ENCODE results near the gene FMN1.

The FMN1 gene

GRCh38 chr15:33051528-33051927 lies 143.0 kb downstream of the FMN1 start:
- Histone ChIP-seq H3K27me3 (ENCODE audit: low read depth) (no peaks in the 10 kb centered on the region), H3K36me3 (replicated peaks) (no peaks in the 10 kb centered on the region), H3K9me3 (peaks cover 13% of the 10 kb centered on the region), H3K4me1 (no peaks in the 10 kb centered on the region), H3K4me3 (no peak overlapping the region)
- in situ Hi-C loops (cut with MboI; ENCODE audit: low sequenced_read_pairs), result no loop called here
- DNase-seq (ENCODE audit: low spot score in 2 of 2), result no peak

- no peak for DNase-seq (ENCODE audit: low spot score in 2 of 2)
- in situ Hi-C loops (cut with MboI; ENCODE audit: low sequenced_read_pairs), result no loop called here
These were observed 146.3 kb downstream of the FMN1 start for GRCh38 chr15:33048255-33048654.

GRCh38 chr15:33047077-33047476 lies 147.4 kb downstream of the FMN1 start:
- Histone ChIP-seq H3K4me1 (no peaks in the 10 kb centered on the region), H3K36me3 (replicated peaks) (no peaks in the 10 kb centered on the region), H3K4me3 (no peak overlapping the region), H3K27me3 (ENCODE audit: low read depth) (no peaks in the 10 kb centered on the region), H3K9me3 (peaks cover 13% of the 10 kb centered on the region)
- in situ Hi-C loops (cut with MboI; ENCODE audit: low sequenced_read_pairs), result no loop called here
- DNase-seq (ENCODE audit: low spot score in 2 of 2), result no peak

More at GRCh38 chr15:33048255-33048654, 146.3 kb downstream of the FMN1 start:
- H3K27me3 ChIP-seq (ENCODE audit: low read depth), result no peaks in the 10 kb centered on the region
- H3K4me1 ChIP-seq, result no peaks in the 10 kb centered on the region
- no peak overlapping the region for H3K4me3 ChIP-seq
- peaks cover 13% of the 10 kb centered on the region for H3K9me3 ChIP-seq
- H3K36me3 ChIP-seq (replicated peaks), result no peaks in the 10 kb centered on the region

- Histone ChIP-seq H3K36me3 (replicated peaks) (no peaks in the 10 kb centered on the region), H3K4me3 (no peak overlapping the region), H3K27me3 (ENCODE audit: low read depth) (no peaks in the 10 kb centered on the region), H3K4me1 (no peaks in the 10 kb centered on the region), H3K9me3 (peaks cover 13% of the 10 kb centered on the region)
- in situ Hi-C loops (cut with MboI; ENCODE audit: low sequenced_read_pairs), result no loop called here
- DNase-seq (ENCODE audit: low spot score in 2 of 2), result no peak
These were observed 148.2 kb downstream of the FMN1 start for GRCh38 chr15:33046329-33046728.

- no peak for DNase-seq (ENCODE audit: low spot score in 2 of 2)
- in situ Hi-C loops (cut with MboI; ENCODE audit: low sequenced_read_pairs), result no loop called here
- no peaks in the 10 kb centered on the region for H3K36me3 ChIP-seq (replicated peaks)
These were observed 149.3 kb downstream of the FMN1 start for GRCh38 chr15:33045066-33045810.

GRCh38 chr15:33044598-33044997 lies 149.9 kb downstream of the FMN1 start:
- peaks cover 13% of the 10 kb centered on the region for H3K9me3 ChIP-seq
- H3K4me3 ChIP-seq, result no peak overlapping the region
- no peaks in the 10 kb centered on the region for H3K4me1 ChIP-seq
- H3K27me3 ChIP-seq (ENCODE audit: low read depth), result no peaks in the 10 kb centered on the region
- H3K36me3 ChIP-seq (replicated peaks), result no peaks in the 10 kb centered on the region
- in situ Hi-C loops (cut with MboI; ENCODE audit: low sequenced_read_pairs), result no loop called here
- no peak for DNase-seq (ENCODE audit: low spot score in 2 of 2)

More at GRCh38 chr15:33045066-33045810, 149.3 kb downstream of the FMN1 start:
- H3K4me3 ChIP-seq, result no peak overlapping the region
- H3K27me3 ChIP-seq (ENCODE audit: low read depth), result no peaks in the 10 kb centered on the region
- peaks cover 13% of the 10 kb centered on the region for H3K9me3 ChIP-seq
- H3K4me1 ChIP-seq, result no peaks in the 10 kb centered on the region

GRCh38 chr15:33043636-33044035 lies 150.9 kb downstream of the FMN1 start:
- H3K4me1 ChIP-seq, result no peaks in the 10 kb centered on the region
- H3K36me3 ChIP-seq (replicated peaks), result no peaks in the 10 kb centered on the region
- H3K4me3 ChIP-seq, result no peak overlapping the region
- in situ Hi-C loops (cut with MboI; ENCODE audit: low sequenced_read_pairs), result no loop called here
- H3K9me3 ChIP-seq, result peaks cover 7% of the 10 kb centered on the region; the same call in 1 of the 2 replicates
- no peak for DNase-seq (ENCODE audit: low spot score in 2 of 2)
- H3K27me3 ChIP-seq (ENCODE audit: low read depth), result no peaks in the 10 kb centered on the region

- Histone ChIP-seq H3K9me3 (no peaks in the 10 kb centered on the region), H3K36me3 (replicated peaks) (no peaks in the 10 kb centered on the region), H3K4me3 (no peak overlapping the region), H3K27me3 (ENCODE audit: low read depth) (no peaks in the 10 kb centered on the region), H3K4me1 (no peaks in the 10 kb centered on the region)
- in situ Hi-C loops (cut with MboI; ENCODE audit: low sequenced_read_pairs), result no loop called here
- DNase-seq (ENCODE audit: low spot score in 2 of 2), result no peak
These were observed 154.0 kb downstream of the FMN1 start for GRCh38 chr15:33040496-33040895.

- H3K36me3 ChIP-seq (replicated peaks), result no peaks in the 10 kb centered on the region
- no peak overlapping the region for H3K4me3 ChIP-seq
- in situ Hi-C loops (cut with MboI; ENCODE audit: low sequenced_read_pairs), result no loop called here
- no peaks in the 10 kb centered on the region for H3K4me1 ChIP-seq
- DNase-seq (ENCODE audit: low spot score in 2 of 2), result no peak
- H3K27me3 ChIP-seq (ENCODE audit: low read depth), result peaks cover 3% of the 10 kb centered on the region; the same call in 1 of the 2 replicates
- no peaks in the 10 kb centered on the region for H3K9me3 ChIP-seq
These were observed 159.9 kb downstream of the FMN1 start for GRCh38 chr15:33034588-33034987.

- H3K4me3 ChIP-seq, result no peak overlapping the region
- in situ Hi-C loops (cut with MboI; ENCODE audit: low sequenced_read_pairs), result no loop called here
- no peaks in the 10 kb centered on the region for H3K9me3 ChIP-seq
- H3K4me1 ChIP-seq, result no peaks in the 10 kb centered on the region
- no peak for DNase-seq (ENCODE audit: low spot score in 2 of 2)
- H3K36me3 ChIP-seq (replicated peaks), result no peaks in the 10 kb centered on the region
- H3K27me3 ChIP-seq (ENCODE audit: low read depth), result peaks cover 3% of the 10 kb centered on the region; the same call in 1 of the 2 replicates
These were observed 162.5 kb downstream of the FMN1 start for GRCh38 chr15:33032053-33032452.

GRCh38 chr15:33031324-33031821 lies 163.1 kb downstream of the FMN1 start:
- DNase-seq (ENCODE audit: low spot score in 2 of 2), result no peak
- in situ Hi-C loops (cut with MboI; ENCODE audit: low sequenced_read_pairs), result no loop called here
- peaks cover 3% of the 10 kb centered on the region; the same call in 1 of the 2 replicates for H3K27me3 ChIP-seq (ENCODE audit: low read depth)
- no peaks in the 10 kb centered on the region for H3K4me1 ChIP-seq
- H3K36me3 ChIP-seq (replicated peaks), result no peaks in the 10 kb centered on the region
- H3K9me3 ChIP-seq, result no peaks in the 10 kb centered on the region
- H3K4me3 ChIP-seq, result no peak overlapping the region

GRCh38 chr15:33030315-33030714 lies 164.2 kb downstream of the FMN1 start:
- H3K4me3 ChIP-seq, result no peak overlapping the region
- DNase-seq (ENCODE audit: low spot score in 2 of 2), result no peak
- no peaks in the 10 kb centered on the region for H3K36me3 ChIP-seq (replicated peaks)
- H3K27me3 ChIP-seq (ENCODE audit: low read depth), result peaks cover 3% of the 10 kb centered on the region; the same call in 1 of the 2 replicates
- in situ Hi-C loops (cut with MboI; ENCODE audit: low sequenced_read_pairs), result no loop called here
- H3K9me3 ChIP-seq, result no peaks in the 10 kb centered on the region
- no peaks in the 10 kb centered on the region for H3K4me1 ChIP-seq

GRCh38 chr15:33029109-33029652 lies 165.3 kb downstream of the FMN1 start:
- Histone ChIP-seq H3K9me3 (no peaks in the 10 kb centered on the region), H3K4me3 (no peak overlapping the region), H3K36me3 (replicated peaks) (no peaks in the 10 kb centered on the region), H3K27me3 (ENCODE audit: low read depth) (peaks cover 3% of the 10 kb centered on the region; the same call in 1 of the 2 replicates), H3K4me1 (no peaks in the 10 kb centered on the region)
- in situ Hi-C loops (cut with MboI; ENCODE audit: low sequenced_read_pairs), result no loop called here
- DNase-seq (ENCODE audit: low spot score in 2 of 2), result no peak

- in situ Hi-C loops (cut with MboI; ENCODE audit: low sequenced_read_pairs), result no loop called here
- DNase-seq (ENCODE audit: low spot score in 2 of 2), result no peak
- no peaks in the 10 kb centered on the region for H3K9me3 ChIP-seq
- H3K36me3 ChIP-seq (replicated peaks), result no peaks in the 10 kb centered on the region
- H3K27me3 ChIP-seq (ENCODE audit: low read depth), result peaks cover 3% of the 10 kb centered on the region; the same call in 1 of the 2 replicates
- H3K4me3 ChIP-seq, result no peak overlapping the region
- no peaks in the 10 kb centered on the region for H3K4me1 ChIP-seq
These were observed 166.0 kb downstream of the FMN1 start for GRCh38 chr15:33028495-33028894.

Data from HAP-1 (cell line).